ENCODE measurements around the gene TTC21B. TPM values are rescaled to one million over a fixed set of nuclear protein-coding genes. Genes with fewer than 3 reads are reported as not detected.

The TTC21B gene
- polyA plus RNA-seq, 3 donors, result 3.1 to 6.7 (median 3.8) TPM

- WGBS (ENCODE audit: insufficient coverage), result no CpG with 5 or more reads among the region's 1 CpG
- H3K27me3 Mint-ChIP-seq (ENCODE audit: low read depth in 3 of 3), result no peaks in the 10 kb centered on the region
- H4K20me1 ChIP-seq (ENCODE audit: insufficient read depth, low read length), result no peaks in the 10 kb centered on the region
- H3K4me2 ChIP-seq (replicated peaks; ENCODE audit: extremely low read depth, low read length, poor library complexity, severe bottlenecking), result no peak overlapping the region
- H3K27ac Mint-ChIP-seq, result no peak overlapping the region
- peaks cover 53 to 86% of the 10 kb centered on the region in 2 donors for H3K36me3 ChIP-seq (replicated peaks in 1 of 2; ENCODE audit: control insufficient read depth in 1 of 2, insufficient read depth in 2 of 2, low read length in 2 of 2)
- no peaks in the 10 kb centered on the region for H3K9me3 Mint-ChIP-seq
- no peak overlapping the region for H3K4me3 Mint-ChIP-seq
- peaks cover 49 to 50% of the 10 kb centered on the region in 2 donors for H3K36me3 Mint-ChIP-seq
- H3K27ac ChIP-seq (ENCODE audit: low read depth in 1 of 2, low read length in 2 of 2), result no peak overlapping the region
- H3K4me3 ChIP-seq (replicated peaks in 1 of 3; ENCODE audit: low read depth in 2 of 3, low read length in 3 of 3), result no peak overlapping the region
- H3K9me3 ChIP-seq (replicated peaks in 1 of 2; ENCODE audit: control insufficient read depth in 1 of 2, insufficient read depth in 1 of 2, low read length in 2 of 2), result no peaks in the 10 kb centered on the region
- no peaks in the 10 kb centered on the region for H3K79me2 ChIP-seq (ENCODE audit: insufficient read depth, low read length)
- no peaks in the 10 kb centered on the region for H3K4me1 Mint-ChIP-seq
- no peak for TF ChIP-seq CTCF (IDR thresholded peaks at IDR 0.05)
- no peak overlapping the region for H2AFZ ChIP-seq (ENCODE audit: insufficient read depth, low read depth, low read length, poor library complexity, severe bottlenecking)
- H3K27me3 ChIP-seq (ENCODE audit: control insufficient read depth in 2 of 2, insufficient read depth in 2 of 2, low read length in 2 of 2), result no peaks in the 10 kb centered on the region
- no peak overlapping the region for H3K9ac ChIP-seq (ENCODE audit: insufficient read depth, low read length, poor library complexity, severe bottlenecking)
- intact Hi-C loops (cut with micrococcal nuclease), result no loop called here
- H3K4me1 ChIP-seq (ENCODE audit: control insufficient read depth in 1 of 2, insufficient read depth in 2 of 2, low read length in 2 of 2), result no peaks in the 10 kb centered on the region
- no peak for DNase-seq
These were observed 25.8 kb downstream of the TTC21B start for GRCh38 chr2:165927774-165928173.

GRCh38 chr2:165927353-165927752, 26.2 kb downstream of the TTC21B start:
- H3K27me3 Mint-ChIP-seq (ENCODE audit: low read depth in 3 of 3), result no peaks in the 10 kb centered on the region
- Histone ChIP-seq H3K27ac (ENCODE audit: low read depth in 1 of 2, low read length in 2 of 2) (no peak overlapping the region), H3K4me3 (replicated peaks in 1 of 3; ENCODE audit: low read depth in 2 of 3, low read length in 3 of 3) (no peak overlapping the region), H3K27me3 (ENCODE audit: control insufficient read depth in 2 of 2, insufficient read depth in 2 of 2, low read length in 2 of 2) (no peaks in the 10 kb centered on the region), H4K20me1 (ENCODE audit: insufficient read depth, low read length) (no peaks in the 10 kb centered on the region), H3K4me2 (replicated peaks; ENCODE audit: extremely low read depth, low read length, poor library complexity, severe bottlenecking) (no peak overlapping the region), H3K9me3 (replicated peaks in 1 of 2; ENCODE audit: control insufficient read depth in 1 of 2, insufficient read depth in 1 of 2, low read length in 2 of 2) (no peaks in the 10 kb centered on the region), H3K4me1 (ENCODE audit: control insufficient read depth in 1 of 2, insufficient read depth in 2 of 2, low read length in 2 of 2) (no peaks in the 10 kb centered on the region), H2AFZ (ENCODE audit: insufficient read depth, low read depth, low read length, poor library complexity, severe bottlenecking) (no peak overlapping the region), H3K79me2 (ENCODE audit: insufficient read depth, low read length) (no peaks in the 10 kb centered on the region), H3K9ac (ENCODE audit: insufficient read depth, low read length, poor library complexity, severe bottlenecking) (no peak overlapping the region), H3K36me3 (replicated peaks in 1 of 2; ENCODE audit: control insufficient read depth in 1 of 2, insufficient read depth in 2 of 2, low read length in 2 of 2) (peaks cover 50 to 85% of the 10 kb centered on the region in 2 donors)
- no peak overlapping the region for H3K4me3 Mint-ChIP-seq
- no CpG with 5 or more reads among the region's 1 CpG for WGBS (ENCODE audit: insufficient coverage)
- no peak overlapping the region for H3K27ac Mint-ChIP-seq
- DNase-seq, result no peak
- no peaks in the 10 kb centered on the region for H3K9me3 Mint-ChIP-seq
- intact Hi-C loops (cut with micrococcal nuclease), result no loop called here
- TF ChIP-seq CTCF (IDR thresholded peaks at IDR 0.05), result no peak
- H3K36me3 Mint-ChIP-seq, result peaks cover 53% of the 10 kb centered on the region in 2 donors
- no peaks in the 10 kb centered on the region for H3K4me1 Mint-ChIP-seq
